ENCODE data around the gene GLB1L.
A peak's percentile ranks its signal among the peaks of the same experiment; 100 is the strongest.

GLB1L gene

GRCh38 chr2:219290381-219291171, 45.3 kb upstream of the GLB1L start:
- TF ChIP-seq TSHZ2 (CRISPR knock-in tag; IDR thresholded peaks at IDR 0.05), result no peak
- ATAC-seq, result no peak

GRCh38 chr2:219289537-219290361, 44.5 kb upstream of the GLB1L start:
- TF ChIP-seq ZNF70 (CRISPR knock-in tag; IDR thresholded peaks at IDR 0.05) (no peak), PPARA (CRISPR knock-in tag; IDR thresholded peaks at IDR 0.05; ENCODE audit: borderline replicate concordance) (no peak), ZFP3 (CRISPR knock-in tag; IDR thresholded peaks at IDR 0.05) (no peak; the same call in 1 of the 2 replicates), BACH2 (CRISPR knock-in tag; IDR thresholded peaks at IDR 0.05; ENCODE audit: borderline replicate concordance) (no peak), SNAI2 (CRISPR knock-in tag; IDR thresholded peaks at IDR 0.05) (no peak), TCF4 (CRISPR knock-in tag; IDR thresholded peaks at IDR 0.05; ENCODE audit: borderline replicate concordance) (no peak), TOX (CRISPR knock-in tag; IDR thresholded peaks at IDR 0.05; ENCODE audit: borderline replicate concordance) (no peak), POU6F1 (CRISPR knock-in tag; IDR thresholded peaks at IDR 0.05; ENCODE audit: borderline replicate concordance, low read depth) (no peak), GLIS3 (CRISPR knock-in tag; IDR thresholded peaks at IDR 0.05) (no peak), ZC3H10 (CRISPR knock-in tag; IDR thresholded peaks at IDR 0.05) (no peak), ISL1 (CRISPR knock-in tag; IDR thresholded peaks at IDR 0.05) (no peak), CSDC2 (CRISPR knock-in tag; IDR thresholded peaks at IDR 0.05) (no peak), RARB (CRISPR knock-in tag; IDR thresholded peaks at IDR 0.05) (no peak), OSR1 (CRISPR knock-in tag; IDR thresholded peaks at IDR 0.05) (no peak), ESRRG (CRISPR knock-in tag; IDR thresholded peaks at IDR 0.05) (no peak), ZNF8 (CRISPR knock-in tag; IDR thresholded peaks at IDR 0.05) (no peak)
- TF ChIP-seq, protein P1, sequence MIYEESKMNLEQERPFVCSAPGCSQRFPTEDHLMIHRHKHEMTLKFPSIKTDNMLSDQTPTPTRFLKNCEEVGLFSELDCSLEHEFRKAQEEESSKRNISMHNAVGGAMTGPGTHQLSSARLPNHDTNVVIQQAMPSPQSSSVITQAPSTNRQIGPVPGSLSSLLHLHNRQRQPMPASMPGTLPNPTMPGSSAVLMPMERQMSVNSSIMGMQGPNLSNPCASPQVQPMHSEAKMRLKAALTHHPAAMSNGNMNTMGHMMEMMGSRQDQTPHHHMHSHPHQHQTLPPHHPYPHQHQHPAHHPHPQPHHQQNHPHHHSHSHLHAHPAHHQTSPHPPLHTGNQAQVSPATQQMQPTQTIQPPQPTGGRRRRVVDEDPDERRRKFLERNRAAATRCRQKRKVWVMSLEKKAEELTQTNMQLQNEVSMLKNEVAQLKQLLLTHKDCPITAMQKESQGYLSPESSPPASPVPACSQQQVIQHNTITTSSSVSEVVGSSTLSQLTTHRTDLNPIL (CRISPR knock-in tag; IDR thresholded peaks at IDR 0.05; ENCODE audit: low read depth), result no peak
- peak; percentile 79 for ATAC-seq

DNA sequence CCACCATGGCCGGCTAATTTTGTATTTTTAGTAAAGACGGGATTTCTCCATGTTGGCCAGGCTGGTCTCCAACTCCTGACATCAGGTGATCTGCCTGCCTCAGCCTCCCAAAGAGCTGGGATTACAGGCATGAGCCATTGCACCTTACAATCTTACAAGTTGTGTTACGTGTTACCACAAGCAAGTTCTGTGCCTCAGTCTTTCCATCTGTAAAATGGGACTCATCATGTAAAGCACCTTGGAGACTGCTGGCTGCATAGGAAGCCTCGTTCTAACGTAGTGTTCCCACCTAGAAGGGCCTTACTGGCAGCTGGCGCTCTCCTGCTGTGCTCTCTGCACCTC, 43.9 kb upstream of the GLB1L start:
- TF ChIP-seq ZFP3 (CRISPR knock-in tag; IDR thresholded peaks at IDR 0.05), result peak; percentile 84; the same call in 1 of the 2 replicates
- no peak for TF ChIP-seq CSDC2 (CRISPR knock-in tag; IDR thresholded peaks at IDR 0.05)
- TF ChIP-seq TSHZ2 (CRISPR knock-in tag; IDR thresholded peaks at IDR 0.05), result no peak
- ATAC-seq, result no peak

Measured in SK-N-SH treated with all-trans-retinoic acid at 6 μM for 48 hours (cell line).